Colonic mucosa (tissue), 4 donors: Measurements from ENCODE around the gene ANO7. TPM values are rescaled to one million over a fixed set of nuclear protein-coding genes. Genes with fewer than 3 reads are reported as not detected.

Source experiments
- DNase-seq: peaks from one replicate; pipeline ENCODE4 v3.0.0-alpha.2; 2020
- H3K27ac ChIP-seq: fragments of 200-600 bp; one replicate; pipeline ENCODE4 v1.8.0; 2021
- H3K27me3 ChIP-seq: fragments of 200-600 bp; one replicate; pipeline ENCODE4 v1.8.0; 2021
- H3K36me3 ChIP-seq: fragments of 200-600 bp; one replicate; pipeline ENCODE4 v1.8.0; 2021
- H3K4me1 ChIP-seq: fragments of 200-600 bp; one replicate; pipeline ENCODE4 v1.8.0; 2021; ENCODE audit warnings: mild to moderate bottlenecking
- H3K4me3 ChIP-seq: fragments of 200-600 bp; one replicate; pipeline ENCODE4 v1.8.0; 2021
- H3K9ac ChIP-seq, 2 donors: one replicate each; pipeline ENCODE4 v1.7.0; 2013; ENCODE audit warnings: control low read depth in 2 of 2, low read depth in 2 of 2, low read length in 2 of 2
- H3K9me3 ChIP-seq: fragments of 200-600 bp; one replicate; pipeline ENCODE4 v1.8.0; 2021
- CTCF ChIP-seq: fragments of 200-600 bp; IDR thresholded peaks from one replicate; pipeline ENCODE4 v1.8.0; 2022; ENCODE audit warnings: antibody characterized with exemption, mild to moderate bottlenecking
- intact Hi-C: fragments of 100-400 bp; cut with DNase I; formaldehyde crosslinking; loops from one replicate; pipeline ENCODE4 v1.14.1; 2022
- total RNA-seq, 2 donors: library from RNA; stranded (reverse); fragmentation: NEBNext Ultra II Directional in 1 of 2; extraction: Animal tissue kit (Norgen Biotek cat#: 25700) in 1 of 2; gene quantifications; one replicate each; pipeline ENCODE4 v1.2.1, GENCODE V29; 2021
- donor health status: healthy.
- donor health status: DM: no; HTN: no; CAD: no.
- donor health status: DM: no; HTN: no; CAD: no.

ANO7 gene
- total RNA-seq, 2 donors from 2014 or later, result 41.4 to 55.0 TPM

GRCh38 chr2:241237047-241237446 lies 48.6 kb downstream of the ANO7 start:
- Histone ChIP-seq H3K27ac (no peak overlapping the region), H3K27me3 (no peaks in the 10 kb centered on the region), H3K4me3 (no peak overlapping the region), H3K4me1 (no peaks in the 10 kb centered on the region), H3K9ac (no peak overlapping the region), H3K36me3 (peaks cover 73% of the 10 kb centered on the region), H3K9me3 (no peaks in the 10 kb centered on the region)
- no peak for TF ChIP-seq CTCF
- DNase-seq, result no peak
- intact Hi-C loops, result no loop called here

DNA sequence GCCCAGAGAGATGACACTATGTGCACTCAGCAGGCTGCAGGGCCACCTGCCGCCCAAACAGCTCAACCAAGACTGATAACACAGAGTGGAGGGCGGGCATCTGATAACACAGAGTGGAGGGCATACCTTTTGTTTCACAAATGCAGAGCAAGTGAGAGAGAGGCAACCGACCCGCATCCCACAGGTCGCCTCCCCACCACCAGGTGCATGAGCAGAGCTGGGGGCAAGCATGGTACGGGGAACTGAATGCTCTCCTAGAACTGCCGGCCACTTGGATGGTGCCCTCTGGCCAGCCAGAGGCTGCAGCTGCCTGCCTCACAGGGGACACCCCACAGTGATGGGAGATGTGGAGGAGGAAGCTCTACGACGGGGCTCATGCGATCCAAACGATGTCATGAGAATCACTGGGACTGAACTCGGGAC lies 49.5 kb downstream of the ANO7 start:
- Histone ChIP-seq H3K4me3 (no peak overlapping the region), H3K4me1 (no peaks in the 10 kb centered on the region), H3K9me3 (no peaks in the 10 kb centered on the region), H3K27me3 (no peaks in the 10 kb centered on the region), H3K36me3 (peaks cover 73% of the 10 kb centered on the region), H3K9ac (no peak overlapping the region), H3K27ac (no peak overlapping the region)
- intact Hi-C loops, result no loop called here
- DNase-seq, result no peak
- TF ChIP-seq CTCF, result no peak

DNA sequence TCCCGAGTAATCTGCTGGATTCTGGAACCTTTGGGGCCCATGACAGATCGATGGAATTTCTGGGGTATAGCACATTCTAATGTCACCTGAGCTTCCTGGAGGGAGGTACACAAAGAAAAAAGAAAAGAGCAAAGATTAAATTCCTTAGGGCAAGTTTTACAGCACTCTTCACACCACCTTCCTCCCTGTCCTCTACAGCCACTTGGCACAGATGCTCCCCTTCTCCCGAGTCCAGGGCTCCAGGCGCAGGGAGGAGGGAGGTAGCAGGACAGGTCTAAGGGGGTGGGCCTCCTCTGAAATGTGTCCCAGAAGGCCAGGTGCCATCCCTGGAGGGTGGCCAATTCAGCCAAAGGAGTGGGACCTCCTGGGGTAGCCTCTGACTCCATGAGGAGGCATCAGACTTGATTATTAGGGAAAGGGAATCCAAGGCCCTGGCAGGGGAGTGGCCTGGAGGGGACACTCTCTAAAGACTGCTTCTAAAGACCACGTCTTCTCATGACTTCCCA lies 50.3 kb downstream of the ANO7 start:
- Histone ChIP-seq H3K27ac (no peak overlapping the region), H3K27me3 (no peaks in the 10 kb centered on the region), H3K4me3 (no peak overlapping the region), H3K9me3 (no peaks in the 10 kb centered on the region), H3K9ac (no peak overlapping the region), H3K4me1 (no peaks in the 10 kb centered on the region), H3K36me3 (peaks cover 78% of the 10 kb centered on the region)
- intact Hi-C loops, result no loop called here
- no peak for DNase-seq
- no peak for TF ChIP-seq CTCF

GRCh38 chr2:241239552-241240202 lies 51.2 kb downstream of the ANO7 start:
- Histone ChIP-seq H3K27me3 (no peaks in the 10 kb centered on the region), H3K4me1 (no peaks in the 10 kb centered on the region), H3K9ac (no peak overlapping the region), H3K9me3 (no peaks in the 10 kb centered on the region), H3K27ac (no peak overlapping the region), H3K36me3 (peaks cover 77% of the 10 kb centered on the region), H3K4me3 (no peak overlapping the region)
- no peak for TF ChIP-seq CTCF
- intact Hi-C loops, result no loop called here
- DNase-seq, result no peak

- intact Hi-C loops, result no loop called here
- no peak overlapping the region for H3K4me3 ChIP-seq
- H3K27me3 ChIP-seq, result no peaks in the 10 kb centered on the region
- no peaks in the 10 kb centered on the region for H3K9me3 ChIP-seq
- H3K27ac ChIP-seq, result no peak overlapping the region
- H3K9ac ChIP-seq, result no peak overlapping the region
- peaks cover 74% of the 10 kb centered on the region for H3K36me3 ChIP-seq
- DNase-seq, result no peak
- no peaks in the 10 kb centered on the region for H3K4me1 ChIP-seq
- no peak for TF ChIP-seq CTCF
These were observed 52.0 kb downstream of the ANO7 start for GRCh38 chr2:241240320-241241004.
